HEK293T (cell line): ENCODE results near the gene FBXL20.

Experiments used
- CTBP1 ChIP-seq: fragments of 450-650 bp; IDR thresholded peaks from 2 replicates; pipeline ENCODE4 v1.6.1; 2016; ENCODE audit warnings: borderline replicate concordance
- FOXA1 ChIP-seq: fragments of 450-650 bp; IDR thresholded peaks from 2 replicates; pipeline ENCODE4 v1.6.1; 2016; ENCODE audit warnings: mild to moderate bottlenecking
- HDGF ChIP-seq: fragments of 450-650 bp; IDR thresholded peaks from 2 replicates; pipeline ENCODE4 v1.6.1; 2017; ENCODE audit warnings: antibody characterized with exemption, borderline replicate concordance
- PKNOX1 ChIP-seq: fragments of 450-650 bp; IDR thresholded peaks from 2 replicates; pipeline ENCODE4 v1.6.1; 2016
- SUZ12 ChIP-seq: fragments of 450-650 bp; IDR thresholded peaks from 2 replicates; pipeline ENCODE4 v1.6.1; 2016; ENCODE audit warnings: mild to moderate bottlenecking

GRCh38 chr17:39222866-39223834 lies 178.3 kb downstream of the FBXL20 start:
- TF ChIP-seq CTBP1, result no peak
- TF ChIP-seq FOXA1, result no peak
- TF ChIP-seq HDGF, result no peak
- TF ChIP-seq PKNOX1, result no peak
- no peak for TF ChIP-seq SUZ12
